ENCODE measurements around the gene CYP27B1. TPM values are rescaled to one million over a fixed set of nuclear protein-coding genes. Genes with fewer than 3 reads are reported as not detected.
A peak's percentile ranks its signal among the peaks of the same experiment; 100 is the strongest.

Gene CYP27B1
- total and polyA plus RNA-seq, 2 experiments from 2014 or later: 1.1 to 2.7 TPM

DNA sequence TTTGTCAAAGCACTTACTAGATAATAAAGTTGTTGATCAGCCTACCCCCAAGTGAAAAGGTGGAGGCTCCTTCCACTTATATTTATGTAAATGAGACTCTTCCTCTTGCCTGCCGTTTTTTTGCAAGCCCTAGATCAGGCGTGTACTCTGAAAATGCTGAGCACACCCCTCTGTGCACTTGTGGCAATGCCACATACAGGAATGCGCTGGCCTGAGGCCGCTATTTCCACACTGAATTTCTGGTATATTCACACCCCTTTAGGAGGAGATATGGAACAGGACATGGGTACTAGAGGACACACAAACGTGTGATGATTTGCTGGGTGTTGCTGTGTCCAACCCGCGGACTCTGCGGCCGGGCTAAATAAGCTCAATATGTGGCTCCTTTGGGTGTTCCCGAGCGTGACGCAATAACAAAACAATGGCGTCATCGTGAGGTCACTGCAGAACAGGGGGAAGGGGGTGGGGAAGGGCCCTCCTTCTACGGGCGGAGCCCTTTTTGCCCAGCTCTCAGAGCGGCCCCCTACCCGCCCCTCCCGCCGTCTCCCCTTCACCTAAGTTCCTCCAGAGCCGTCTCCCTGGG lies 22.6 kb downstream of the CYP27B1 start:
- Histone ChIP-seq H3K27me3 (ENCODE audit: insufficient read depth) (peaks cover 47% of the 10 kb centered on the region), H3K36me3 (ENCODE audit: insufficient read depth) (peaks cover 19% of the 10 kb centered on the region), H3K4me1 (ENCODE audit: insufficient read depth) (peaks cover 3% of the 10 kb centered on the region; the same call in 1 of the 2 replicates), H2AFZ (no peak overlapping the region), H3K79me2 (replicated peaks; ENCODE audit: insufficient read depth) (no peaks in the 10 kb centered on the region), H3F3A (replicated peaks; ENCODE audit: low read depth) (peaks cover 30% of the 10 kb centered on the region), H4K20me1 (replicated peaks; ENCODE audit: insufficient read depth) (no peaks in the 10 kb centered on the region; the same call in 1 of the 2 replicates), H3K4me2 (peak overlapping the region; percentile 80; the same call in 1 of the 2 replicates), H3K27ac (ENCODE audit: low read depth) (peak overlapping the region; percentile 91; the same call in 1 of the 2 replicates), H3K9me2 (ENCODE audit: insufficient read depth) (no peaks in the 10 kb centered on the region), H3K4me3 (peak overlapping the region; percentile 67)
- Mint-ChIP-seq H3K27ac (peak overlapping the region; percentile 99), H3K36me3 (ENCODE audit: low read depth) (peaks cover 36% of the 10 kb centered on the region), H3K9me3 (no peaks in the 10 kb centered on the region; the same call in 1 of the 3 replicates), H3K4me1 (peaks cover 16% of the 10 kb centered on the region), H3K4me3 (peak overlapping the region; percentile 93), H3K27me3 (ENCODE audit: insufficient read depth, low read depth, poor library complexity) (peaks cover 45% of the 10 kb centered on the region)
- ATAC-seq: no peak
- TF ChIP-seq, protein P1, sequence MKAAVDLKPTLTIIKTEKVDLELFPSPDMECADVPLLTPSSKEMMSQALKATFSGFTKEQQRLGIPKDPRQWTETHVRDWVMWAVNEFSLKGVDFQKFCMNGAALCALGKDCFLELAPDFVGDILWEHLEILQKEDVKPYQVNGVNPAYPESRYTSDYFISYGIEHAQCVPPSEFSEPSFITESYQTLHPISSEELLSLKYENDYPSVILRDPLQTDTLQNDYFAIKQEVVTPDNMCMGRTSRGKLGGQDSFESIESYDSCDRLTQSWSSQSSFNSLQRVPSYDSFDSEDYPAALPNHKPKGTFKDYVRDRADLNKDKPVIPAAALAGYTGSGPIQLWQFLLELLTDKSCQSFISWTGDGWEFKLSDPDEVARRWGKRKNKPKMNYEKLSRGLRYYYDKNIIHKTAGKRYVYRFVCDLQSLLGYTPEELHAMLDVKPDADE (IDR thresholded peaks at IDR 0.05): no peak
- peak; percentile 97 for TF ChIP-seq CREB1 (CRISPR knock-in tag; IDR thresholded peaks at IDR 0.05; ENCODE audit: low read depth)
- no peak for DNase-seq (ENCODE audit: low spot score)

DNA sequence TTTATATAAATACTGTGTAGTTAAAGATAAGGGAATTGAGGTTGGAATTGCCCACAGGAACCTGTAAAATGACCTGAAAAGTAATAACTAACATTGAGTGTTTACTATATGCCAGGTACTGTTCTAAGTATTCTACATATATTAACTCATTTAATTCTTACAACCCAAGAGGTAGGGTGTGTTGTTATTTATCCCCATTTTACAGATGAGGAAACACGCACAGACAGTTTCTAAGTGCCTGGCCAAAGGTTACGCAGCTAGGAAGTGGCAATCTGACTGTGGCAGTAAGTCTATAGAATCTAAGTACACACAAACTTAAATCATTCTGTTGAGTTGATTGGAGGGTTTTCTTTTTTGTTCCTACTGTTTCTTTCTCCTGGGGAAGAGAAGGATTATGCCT lies 23.1 kb downstream of the CYP27B1 start:
- Histone ChIP-seq H3K79me2 (replicated peaks; ENCODE audit: insufficient read depth) (no peaks in the 10 kb centered on the region), H3K9me2 (ENCODE audit: insufficient read depth) (no peaks in the 10 kb centered on the region), H3K4me1 (ENCODE audit: insufficient read depth) (peaks cover 7% of the 10 kb centered on the region; the same call in 1 of the 2 replicates), H3F3A (replicated peaks; ENCODE audit: low read depth) (peaks cover 30% of the 10 kb centered on the region), H2AFZ (no peak overlapping the region), H3K4me2 (no peak overlapping the region), H4K20me1 (replicated peaks; ENCODE audit: insufficient read depth) (no peaks in the 10 kb centered on the region; the same call in 1 of the 2 replicates), H3K27ac (ENCODE audit: low read depth) (peak overlapping the region; percentile 91; the same call in 1 of the 2 replicates), H3K36me3 (ENCODE audit: insufficient read depth) (peaks cover 19% of the 10 kb centered on the region), H3K27me3 (ENCODE audit: insufficient read depth) (peaks cover 52% of the 10 kb centered on the region), H3K4me3 (no peak overlapping the region)
- DNase-seq (ENCODE audit: low spot score) (no peak), ATAC-seq (no peak)
- Mint-ChIP-seq H3K27me3 (ENCODE audit: insufficient read depth, low read depth, poor library complexity) (peaks cover 50% of the 10 kb centered on the region), H3K4me1 (peaks cover 21% of the 10 kb centered on the region), H3K9me3 (no peaks in the 10 kb centered on the region; the same call in 1 of the 3 replicates), H3K36me3 (ENCODE audit: low read depth) (peaks cover 30% of the 10 kb centered on the region), H3K27ac (peak overlapping the region; percentile 99), H3K4me3 (peak overlapping the region; percentile 93)
- TF ChIP-seq ZNF114 (CRISPR knock-in tag; IDR thresholded peaks at IDR 0.05): no peak
- no peak for TF ChIP-seq ZNF331 (CRISPR knock-in tag; IDR thresholded peaks at IDR 0.05; ENCODE audit: low read depth)
- no peak for TF ChIP-seq NANOG (IDR thresholded peaks at IDR 0.05; ENCODE audit: borderline replicate concordance)
- TF ChIP-seq JUNB (IDR thresholded peaks at IDR 0.05; ENCODE audit: unreplicated experiment): no peak
- no peak for TF ChIP-seq EZH2phosphoT487 (IDR thresholded peaks at IDR 0.05; ENCODE audit: unreplicated experiment)
- TF ChIP-seq, protein P2, sequence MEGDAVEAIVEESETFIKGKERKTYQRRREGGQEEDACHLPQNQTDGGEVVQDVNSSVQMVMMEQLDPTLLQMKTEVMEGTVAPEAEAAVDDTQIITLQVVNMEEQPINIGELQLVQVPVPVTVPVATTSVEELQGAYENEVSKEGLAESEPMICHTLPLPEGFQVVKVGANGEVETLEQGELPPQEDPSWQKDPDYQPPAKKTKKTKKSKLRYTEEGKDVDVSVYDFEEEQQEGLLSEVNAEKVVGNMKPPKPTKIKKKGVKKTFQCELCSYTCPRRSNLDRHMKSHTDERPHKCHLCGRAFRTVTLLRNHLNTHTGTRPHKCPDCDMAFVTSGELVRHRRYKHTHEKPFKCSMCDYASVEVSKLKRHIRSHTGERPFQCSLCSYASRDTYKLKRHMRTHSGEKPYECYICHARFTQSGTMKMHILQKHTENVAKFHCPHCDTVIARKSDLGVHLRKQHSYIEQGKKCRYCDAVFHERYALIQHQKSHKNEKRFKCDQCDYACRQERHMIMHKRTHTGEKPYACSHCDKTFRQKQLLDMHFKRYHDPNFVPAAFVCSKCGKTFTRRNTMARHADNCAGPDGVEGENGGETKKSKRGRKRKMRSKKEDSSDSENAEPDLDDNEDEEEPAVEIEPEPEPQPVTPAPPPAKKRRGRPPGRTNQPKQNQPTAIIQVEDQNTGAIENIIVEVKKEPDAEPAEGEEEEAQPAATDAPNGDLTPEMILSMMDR (conservative IDR thresholded peaks at IDR 0.05; ENCODE audit: low read depth in 2 of 2): no peak
- TF ChIP-seq, protein P1 (IDR thresholded peaks at IDR 0.05): no peak
- TF ChIP-seq POLR2AphosphoS5 (IDR thresholded peaks at IDR 0.05; ENCODE audit: low read depth): no peak
- no peak for TF ChIP-seq EZH2 (IDR thresholded peaks at IDR 0.05; ENCODE audit: low read depth, unreplicated experiment)
